WTC11 (cell line): ENCODE results near the gene BCAT1. TPM values are rescaled to one million over a fixed set of nuclear protein-coding genes. Genes with fewer than 3 reads are reported as not detected.

Experiments used
- ATAC-seq: fragments of 200-7000 bp; cut with Tn5 transposase; 2 replicates; pipeline ENCODE4 v1.10.0; 2021; ENCODE audit warnings: mild to moderate bottlenecking, moderate library complexity
- CTCF ChIA-PET: fragments of 300-600 bp; sonication (Branson Sonifier 250); formaldehyde crosslinking; loops from one replicate; lab custom pipeline; 2021; ENCODE audit warnings: antibody characterized with exemption; lab: Charles Lee
- POLR2A ChIA-PET: fragments of 350-600 bp; sonication (Branson Sonifier 250); formaldehyde crosslinking; loops from one replicate; lab custom pipeline; 2021; ENCODE audit warnings: antibody characterized with exemption; lab: Charles Lee
- DNase-seq: peaks from one replicate; pipeline ENCODE4 v3.0.0; 2021; ENCODE audit warnings: low spot score
- H3K27ac Mint-ChIP-seq: 2 replicates; pipeline ENCODE4 v1.8.0; 2021; ENCODE audit warnings: mixed read lengths
- H3K27me3 Mint-ChIP-seq: 2 replicates; pipeline ENCODE4 v1.8.0; 2021; ENCODE audit warnings: low read depth, mild to moderate bottlenecking, moderate library complexity, mixed read lengths
- H3K36me3 Mint-ChIP-seq: 2 replicates; pipeline ENCODE4 v1.8.0; 2021; ENCODE audit warnings: mixed read lengths
- H3K4me1 Mint-ChIP-seq: 2 replicates; pipeline ENCODE4 v1.8.0; 2022; ENCODE audit warnings: mixed read lengths
- H3K4me3 Mint-ChIP-seq: 2 replicates; pipeline ENCODE4 v1.8.0; 2021; ENCODE audit warnings: mild to moderate bottlenecking, moderate library complexity, mixed read lengths
- H3K9me3 Mint-ChIP-seq: 2 replicates; pipeline ENCODE4 v1.8.0; 2021; ENCODE audit warnings: mixed read lengths
- ATF6 ChIP-seq: sonication (generic); formaldehyde crosslinking; IDR thresholded peaks from 2 replicates; pipeline ENCODE4 v1.8.1; 2023; ENCODE audit warnings: mild to moderate bottlenecking, missing genetic modification reagents
- CDX4 ChIP-seq: fragments of 250-450 bp; sonication (Bioruptor Pico); IDR thresholded peaks from 2 replicates; pipeline ENCODE4 v1.9.0; 2021; ENCODE audit warnings: moderate library complexity, mild to moderate bottlenecking, inconsistent platforms, borderline replicate concordance
- E2F4 ChIP-seq: sonication (generic); formaldehyde crosslinking; IDR thresholded peaks from 2 replicates; pipeline ENCODE4 v1.8.1; 2022; ENCODE audit warnings: low read depth, mild to moderate bottlenecking, moderate library complexity, missing genetic modification reagents, borderline replicate concordance
- ELF4 ChIP-seq: sonication (generic); formaldehyde crosslinking; IDR thresholded peaks from 2 replicates; pipeline ENCODE4 v1.8.1; 2022; ENCODE audit warnings: low read depth, mild to moderate bottlenecking, moderate library complexity, missing genetic modification reagents
- ETV6 ChIP-seq: sonication (generic); formaldehyde crosslinking; IDR thresholded peaks from 2 replicates; pipeline ENCODE4 v1.8.1; 2022; ENCODE audit warnings: mild to moderate bottlenecking, missing genetic modification reagents
- IRF2 ChIP-seq: sonication (generic); formaldehyde crosslinking; IDR thresholded peaks from 2 replicates; pipeline ENCODE4 v1.8.0; 2022; ENCODE audit warnings: low read depth, missing genetic modification reagents, borderline replicate concordance
- JAZF1 ChIP-seq: fragments of 250-450 bp; sonication (Bioruptor Pico); IDR thresholded peaks from 2 replicates; pipeline ENCODE4 v1.9.0; 2021; ENCODE audit warnings: moderate library complexity, mild to moderate bottlenecking, inconsistent platforms
- KAT7 ChIP-seq: sonication (generic); formaldehyde crosslinking; IDR thresholded peaks from 2 replicates; pipeline ENCODE4 v1.8.1; 2023; ENCODE audit warnings: missing genetic modification reagents, mild to moderate bottlenecking, borderline replicate concordance
- MLX ChIP-seq: sonication (generic); formaldehyde crosslinking; IDR thresholded peaks from 2 replicates; pipeline ENCODE4 v1.8.1; 2023; ENCODE audit warnings: mild to moderate bottlenecking, missing genetic modification reagents, moderate library complexity
- NR2C2 ChIP-seq: sonication (generic); formaldehyde crosslinking; IDR thresholded peaks from 2 replicates; pipeline ENCODE4 v1.8.0; 2022; ENCODE audit warnings: mild to moderate bottlenecking, missing genetic modification reagents
- PRRX2 ChIP-seq: fragments of 250-450 bp; sonication (Bioruptor Pico); IDR thresholded peaks from 2 replicates; pipeline ENCODE4 v1.8.0; 2021; ENCODE audit warnings: mild to moderate bottlenecking
- SP1 ChIP-seq: sonication (generic); formaldehyde crosslinking; conservative IDR thresholded peaks from 2 replicates; pipeline ENCODE4 v1.8.1; 2022; ENCODE audit warnings: missing genetic modification reagents
- TEAD1 ChIP-seq: sonication (generic); formaldehyde crosslinking; IDR thresholded peaks from 2 replicates; pipeline ENCODE4 v1.8.0; 2022; ENCODE audit warnings: mild to moderate bottlenecking, missing genetic modification reagents
- TEAD4 ChIP-seq: sonication (generic); formaldehyde crosslinking; IDR thresholded peaks from 2 replicates; pipeline ENCODE4 v1.8.0; 2022; ENCODE audit warnings: mild to moderate bottlenecking, missing genetic modification reagents
- USF2 ChIP-seq: sonication (generic); formaldehyde crosslinking; IDR thresholded peaks from 2 replicates; pipeline ENCODE4 v1.8.1; 2023; ENCODE audit warnings: mild to moderate bottlenecking, missing genetic modification reagents, moderate library complexity
- ZNF263 ChIP-seq: sonication (generic); formaldehyde crosslinking; IDR thresholded peaks from 2 replicates; pipeline ENCODE4 v1.8.1; 2022; ENCODE audit warnings: low read depth, mild to moderate bottlenecking, moderate library complexity, missing genetic modification reagents
- ZNF317 ChIP-seq: sonication (generic); formaldehyde crosslinking; IDR thresholded peaks from 2 replicates; pipeline ENCODE4 v1.8.1; 2023; ENCODE audit warnings: low read depth, mild to moderate bottlenecking, moderate library complexity, missing genetic modification reagents, borderline replicate concordance
- ZNF423 ChIP-seq: fragments of 250-450 bp; sonication (Bioruptor Pico); IDR thresholded peaks from 2 replicates; pipeline ENCODE4 v2.1.2; 2022; ENCODE audit warnings: mild to moderate bottlenecking, moderate library complexity
- ZNF671 ChIP-seq: fragments of 250-450 bp; sonication (Bioruptor Pico); IDR thresholded peaks from 2 replicates; pipeline ENCODE4 v1.8.0; 2021; ENCODE audit warnings: mild to moderate bottlenecking
- total RNA-seq: library from RNA; stranded (reverse); gene quantifications from 3 replicates; pipeline ENCODE4 v1.2.3, GENCODE V29; 2021

Gene BCAT1
- total RNA-seq, 1 experiment from 2014 or later, result 267 TPM

GRCh38 chr12:24922090-24922489 is 26.8 kb downstream of the BCAT1 start:
- H3K4me1 Mint-ChIP-seq, result peaks cover 57% of the 10 kb centered on the region

GRCh38 chr12:24921251-24922038 is 27.5 kb downstream of the BCAT1 start:
- no peaks in the 10 kb centered on the region for H3K27me3 Mint-ChIP-seq
- ChIA-PET CTCF (no interaction called here), POLR2A (no interaction called here)
- H3K4me3 Mint-ChIP-seq, result no peak overlapping the region
- peak overlapping the region; percentile 55; the same call in 1 of the 2 replicates for H3K27ac Mint-ChIP-seq
- ATAC-seq (no peak), DNase-seq (no peak)
- TF ChIP-seq PRRX2 (CRISPR knock-in tag) (no peak), CDX4 (no peak), ETV6 (CRISPR knock-in tag) (no peak), ZNF423 (CRISPR knock-in tag) (no peak), ATF6 (no peak), NR2C2 (CRISPR knock-in tag) (no peak), ZNF317 (CRISPR knock-in tag) (no peak), TEAD1 (no peak), ZNF263 (CRISPR knock-in tag) (no peak), ELF4 (CRISPR knock-in tag) (no peak), JAZF1 (CRISPR knock-in tag) (no peak), IRF2 (CRISPR knock-in tag) (no peak), ZNF671 (CRISPR knock-in tag) (no peak), TEAD4 (CRISPR knock-in tag) (no peak)
- H3K4me1 Mint-ChIP-seq, result peaks cover 57% of the 10 kb centered on the region
- H3K36me3 Mint-ChIP-seq, result peaks cover 15% of the 10 kb centered on the region
- peaks cover 6% of the 10 kb centered on the region; the same call in 1 of the 2 replicates for H3K9me3 Mint-ChIP-seq

More at GRCh38 chr12:24922090-24922489, 26.8 kb downstream of the BCAT1 start:
- H3K27ac Mint-ChIP-seq, result peak overlapping the region; percentile 22
- peaks cover 11% of the 10 kb centered on the region for H3K9me3 Mint-ChIP-seq
- DNase-seq (no peak), ATAC-seq (no peak)
- TF ChIP-seq KAT7, result no peak
- TF ChIP-seq PRRX2 (CRISPR knock-in tag), result no peak
- no peak for TF ChIP-seq MLX
- no peak for TF ChIP-seq SP1
- TF ChIP-seq E2F4 (CRISPR knock-in tag), result no peak
- no peak for TF ChIP-seq USF2 (CRISPR knock-in tag)
- ChIA-PET POLR2A (no interaction called here), CTCF (no interaction called here)
- H3K27me3 Mint-ChIP-seq, result no peaks in the 10 kb centered on the region
- no peak overlapping the region for H3K4me3 Mint-ChIP-seq
- peaks cover 19% of the 10 kb centered on the region for H3K36me3 Mint-ChIP-seq
